GM19463 (cell line): Measurements from ENCODE around the gene IFNK.

Experiments used
- ATAC-seq: cut with Tn5 transposase; IDR thresholded peaks from one replicate; pipeline ENCODE4 v1.9.1; 2021; ENCODE audit warnings: mild to moderate bottlenecking, moderate library complexity; ENCODE audit not compliant: unreplicated experiment

The IFNK gene

GRCh38 chr9:27510780-27511179 is 13.3 kb upstream of the IFNK start:
- ATAC-seq, result no peak

- no peak for ATAC-seq
Observed at GRCh38 chr9:27511771-27512170, 12.3 kb upstream of the IFNK start.

GRCh38 chr9:27514551-27514950 is 9.5 kb upstream of the IFNK start:
- ATAC-seq, result no peak

- no peak for ATAC-seq
Observed at GRCh38 chr9:27518006-27518405, 6.1 kb upstream of the IFNK start.

- peak; percentile 54 for ATAC-seq
Observed at GRCh38 chr9:27518809-27519208, 5.3 kb upstream of the IFNK start.

- no peak for ATAC-seq
Observed at GRCh38 chr9:27519466-27520465, 4.3 kb upstream of the IFNK start.

GRCh38 chr9:27520986-27521385 is 3.1 kb upstream of the IFNK start:
- ATAC-seq, result no peak

- ATAC-seq, result no peak
Observed at GRCh38 chr9:27523141-27523540, 949 bp upstream of the IFNK start.

- no peak for ATAC-seq
Observed at GRCh38 chr9:27527702-27528075, 3.6 kb downstream of the IFNK start.

GRCh38 chr9:27528076-27528885 is 4.2 kb downstream of the IFNK start:
- peak; percentile 57 for ATAC-seq

GRCh38 chr9:27528886-27529315 is 4.8 kb downstream of the IFNK start:
- peak; percentile 41 for ATAC-seq

- ATAC-seq, result peak; percentile 60
Observed at GRCh38 chr9:27529316-27530278, 5.5 kb downstream of the IFNK start, which contains the start of gene MOB3B. Gene MOB3B, minus strand, starts transcription at chr9:27529814. Its CDS starts 74,264 bp downstream, at chr9:27455550.

- no peak for ATAC-seq
Observed at GRCh38 chr9:27530915-27531755, 7.0 kb downstream of the IFNK start.

- ATAC-seq, result no peak
Observed at GRCh38 chr9:27532046-27532445, 8.0 kb downstream of the IFNK start.

GRCh38 chr9:27533311-27533710 is 9.2 kb downstream of the IFNK start:
- ATAC-seq, result no peak

GRCh38 chr9:27534131-27534530 is 10.0 kb downstream of the IFNK start:
- no peak for ATAC-seq

- ATAC-seq, result no peak
Observed at GRCh38 chr9:27534658-27535209, 10.6 kb downstream of the IFNK start.

- peak; percentile 31 for ATAC-seq
Observed at GRCh38 chr9:27535701-27536118, 11.6 kb downstream of the IFNK start.

- no peak for ATAC-seq
Observed at GRCh38 chr9:27536168-27536567, 12.1 kb downstream of the IFNK start.
